Endometrium (tissue), 2 donors: ENCODE results near the gene RTCA.
"Not testable (repeated sequence)": the region's sequence is repeated elsewhere in the genome, so short reads cannot be mapped to it uniquely, and the experiment has no call there.

Experiments used
- FAIRE-seq: peaks from 2 replicates; lab custom pipeline; 2012; peaks lifted over from hg19 to GRCh38; lab: Jason Lieb, UNC
- donor health status: control.
- donor health status: control.

RTCA gene

DNA sequence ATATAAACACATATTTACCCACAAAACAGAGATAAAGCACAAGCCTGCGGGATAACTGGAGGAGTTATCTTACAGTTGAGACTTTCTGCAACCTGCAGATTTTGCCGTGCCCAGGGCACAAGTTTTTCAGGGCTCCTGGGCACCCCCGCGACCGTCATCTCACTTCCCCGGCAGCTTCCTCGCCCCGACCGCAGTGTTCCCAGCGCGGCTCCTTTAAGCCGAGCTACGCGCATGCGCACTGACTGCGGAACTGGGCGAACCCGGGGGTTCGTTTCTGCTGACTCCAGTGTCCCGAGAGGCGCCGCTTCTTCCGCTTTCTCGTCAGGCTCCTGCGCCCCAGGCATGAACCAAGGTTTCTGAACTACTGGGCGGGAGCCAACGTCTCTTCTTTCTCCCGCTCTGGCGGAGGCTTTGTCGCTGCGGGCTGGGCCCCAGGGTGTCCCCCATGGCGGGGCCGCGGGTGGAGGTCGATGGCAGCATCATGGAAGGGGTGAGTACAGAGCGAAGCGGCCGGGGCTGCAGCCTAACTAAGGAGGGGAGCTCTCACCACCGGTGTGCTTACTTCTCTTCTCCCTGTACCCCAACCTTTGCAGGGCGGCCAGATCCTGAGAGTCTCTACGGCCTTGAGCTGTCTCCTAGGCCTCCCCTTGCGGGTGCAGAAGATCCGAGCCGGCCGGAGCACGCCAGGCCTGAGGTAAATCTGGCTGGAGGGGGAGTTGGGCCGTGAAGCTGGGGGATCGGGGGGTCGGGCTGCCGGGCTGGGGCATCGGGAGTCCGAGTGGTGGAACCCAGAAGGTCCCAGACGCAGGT, at the start of gene RTCA:
TSS of gene RTCA (plus strand) at position 286 of the 810 bp plus-strand sequence. CDS start at position 446, 160 bp downstream.
- FAIRE-seq: peak; percentile 35

DNA sequence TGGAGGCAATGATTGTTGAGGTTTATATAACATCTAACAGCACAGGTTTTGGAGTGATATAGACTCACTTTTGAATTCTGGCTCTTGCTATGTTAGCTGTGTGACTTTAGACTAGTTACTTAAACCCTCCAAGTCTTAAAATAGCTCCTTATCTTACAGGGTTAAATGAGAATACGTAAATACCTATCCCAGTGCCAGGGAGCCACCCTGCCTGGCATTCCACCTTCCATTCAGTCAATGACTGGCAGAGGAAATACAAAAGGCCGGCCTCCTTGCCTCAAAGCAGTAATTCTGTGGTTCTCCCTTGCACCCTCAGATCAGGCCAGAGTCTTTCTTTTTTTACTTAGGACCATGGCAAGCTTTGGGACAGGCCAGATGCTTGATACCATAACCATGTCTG, 48.2 kb upstream of the RTCA start:
- no peak for FAIRE-seq

DNA sequence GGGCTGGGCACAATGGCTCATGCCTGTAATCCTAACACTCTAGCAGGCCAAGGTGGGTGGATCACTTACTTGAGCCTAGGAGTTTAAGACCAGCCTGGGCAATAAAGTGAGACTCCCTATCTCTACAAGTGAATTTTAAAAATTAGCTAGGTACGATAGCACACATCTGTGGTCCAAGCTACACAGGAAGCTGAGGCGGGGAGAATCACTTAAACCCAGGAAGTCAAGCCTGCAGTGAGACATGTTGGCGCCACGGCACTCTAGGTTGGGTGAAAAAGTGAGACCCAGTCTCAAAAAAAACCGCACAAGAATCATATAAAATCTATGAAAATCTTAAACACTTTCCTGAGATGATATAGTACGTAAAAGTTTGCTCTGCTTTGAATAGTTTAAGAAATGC, 46.6 kb upstream of the RTCA start:
- no peak for FAIRE-seq

DNA sequence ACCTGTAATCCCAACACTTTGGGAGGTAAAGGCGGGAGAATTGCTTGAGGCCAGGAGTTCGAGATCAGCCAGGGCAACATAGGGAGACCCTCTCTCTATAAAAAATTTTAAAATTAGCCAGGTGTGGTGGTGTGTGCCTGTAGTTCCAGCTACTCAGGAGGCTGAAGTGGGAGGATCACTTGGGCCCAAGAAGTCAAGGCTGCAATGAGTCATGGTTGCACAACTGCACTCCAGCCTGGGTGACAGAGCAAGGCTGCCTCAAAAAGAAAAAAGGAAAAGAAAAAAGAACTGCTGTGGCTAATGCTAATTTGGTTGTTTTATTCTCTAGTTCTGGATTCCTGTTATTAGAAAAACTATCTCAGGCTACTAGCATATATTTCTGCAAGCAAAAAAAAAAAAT, 46.1 kb upstream of the RTCA start:
- no peak for FAIRE-seq

DNA sequence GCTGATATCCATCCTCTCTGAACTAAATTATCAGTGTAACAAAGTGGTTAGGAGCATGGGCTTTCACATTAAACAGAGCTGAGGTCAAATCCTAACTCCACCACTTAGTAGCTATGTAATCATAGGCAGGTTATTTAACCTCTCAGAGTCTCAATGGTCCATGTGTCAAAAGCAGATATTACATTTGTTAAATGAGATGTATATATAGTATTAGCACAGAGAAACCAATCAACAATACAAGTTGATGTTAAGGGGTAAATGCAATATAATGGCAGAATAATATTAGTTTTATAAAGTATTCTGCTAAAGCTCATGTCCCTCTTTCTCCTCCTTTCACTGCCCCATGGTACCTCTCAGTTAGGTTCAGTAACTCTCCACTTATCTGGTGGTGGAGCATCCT, 43.6 kb upstream of the RTCA start:
- FAIRE-seq: no peak

DNA sequence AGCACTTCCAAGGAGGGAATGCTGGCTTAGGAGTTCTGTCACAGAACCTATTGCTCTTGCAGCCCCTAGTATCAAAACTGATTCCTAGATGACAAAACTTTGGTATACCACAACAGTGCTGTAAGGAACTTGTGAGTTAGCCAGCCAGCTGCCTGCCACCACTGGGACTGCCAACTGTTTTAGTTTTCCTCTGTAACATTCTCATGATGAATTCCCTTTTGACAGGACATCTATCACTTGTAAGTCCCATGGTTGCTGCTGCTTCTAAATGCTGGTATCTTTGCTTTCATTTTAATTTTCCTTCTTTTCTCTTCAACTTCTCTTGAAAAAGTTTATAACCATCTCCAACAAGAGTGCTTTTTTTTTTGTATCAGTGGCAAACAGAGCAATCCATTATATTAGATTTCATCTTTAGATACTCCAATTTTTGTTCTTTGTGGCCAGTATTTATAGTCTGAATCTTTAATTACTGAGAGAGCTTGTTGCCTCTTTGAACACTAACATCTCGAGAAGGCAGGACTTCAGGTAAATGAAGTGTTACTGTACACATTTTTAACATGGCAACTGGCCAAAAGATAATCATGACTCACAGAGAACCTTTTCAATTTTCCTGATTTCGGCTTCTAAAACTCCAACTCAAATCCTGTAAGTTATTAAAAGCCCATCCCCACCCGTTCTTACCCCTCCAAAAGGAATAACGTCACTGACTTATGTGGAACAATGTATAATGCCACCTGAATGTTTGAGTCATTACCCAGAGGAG, 36.2 kb upstream of the RTCA start:
- FAIRE-seq: no peak

DNA sequence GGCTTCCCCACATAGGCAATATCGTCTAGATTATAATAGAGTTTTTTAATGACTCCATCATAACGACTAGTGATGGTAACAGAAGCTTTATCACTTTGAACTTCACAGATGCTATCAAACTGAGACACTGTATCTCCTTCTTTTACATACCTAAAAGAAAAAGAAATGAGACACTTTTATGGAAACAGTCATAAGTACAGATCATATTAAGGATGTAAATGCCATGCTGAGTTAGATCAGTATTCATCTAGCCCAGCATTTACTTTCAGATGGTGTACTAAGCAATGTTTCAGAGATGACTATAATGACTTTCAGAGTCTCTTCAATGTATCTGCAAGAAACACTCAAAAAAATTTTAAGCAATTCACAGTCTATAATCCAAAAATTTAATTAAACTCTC, 35.3 kb upstream of the RTCA start:
- FAIRE-seq: no peak

DNA sequence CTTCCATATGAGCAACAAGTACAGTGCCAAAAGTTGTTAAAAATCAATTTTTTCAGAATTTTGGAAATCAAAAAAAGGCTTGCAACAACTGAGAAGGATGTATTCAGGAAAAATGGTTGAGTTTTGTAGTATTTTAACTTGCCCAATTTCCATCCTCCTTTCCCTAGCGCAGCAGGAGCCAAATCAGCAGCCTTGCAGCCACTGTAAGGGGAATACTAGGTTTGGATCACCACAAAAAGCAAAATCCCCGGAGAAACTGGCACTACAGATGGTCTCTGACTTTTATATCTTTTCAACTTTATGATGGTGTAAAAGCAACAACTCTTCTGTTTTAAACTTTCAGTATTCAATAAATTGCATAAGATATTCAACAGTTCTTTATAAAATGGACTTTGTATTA, 34.3 kb upstream of the RTCA start:
- FAIRE-seq: no peak

DNA sequence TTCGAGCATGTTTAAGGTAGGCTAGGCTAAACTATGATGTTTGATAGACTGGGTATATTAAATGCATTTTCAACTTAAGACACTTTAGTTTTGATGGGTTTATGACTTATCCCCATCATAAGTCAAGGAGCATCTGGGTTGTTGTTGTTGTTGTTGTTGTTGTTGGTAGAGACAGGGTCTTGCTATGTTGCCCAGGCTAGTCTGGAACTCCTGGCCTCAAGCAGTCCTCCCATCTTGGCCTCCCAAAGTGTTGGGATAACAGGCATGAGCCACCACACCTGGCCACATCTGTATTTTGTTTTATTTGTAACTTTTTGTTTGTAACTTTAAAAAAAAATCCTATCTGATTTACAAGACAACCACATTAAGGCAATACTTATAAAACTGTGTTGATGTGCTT, 33.9 kb upstream of the RTCA start:
- FAIRE-seq: no peak

DNA sequence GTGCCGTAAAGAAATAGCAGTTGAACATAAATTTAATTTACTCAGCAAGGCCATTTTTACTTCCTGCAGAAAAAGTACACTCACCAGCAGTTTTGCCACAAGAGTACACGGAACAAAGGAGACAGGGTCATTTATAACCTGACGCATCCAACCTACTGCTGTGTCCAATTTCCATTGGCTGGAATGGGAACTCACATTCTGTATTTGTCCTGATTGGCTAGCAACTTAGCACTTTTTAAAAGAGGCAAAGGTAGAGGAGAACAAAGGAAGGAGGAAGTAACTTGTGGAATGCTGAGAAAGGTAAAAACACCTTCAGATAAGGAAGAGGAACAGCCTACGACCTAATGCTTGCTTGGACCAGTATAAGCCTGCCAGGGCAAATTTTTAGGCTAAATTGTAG, 32.5 kb upstream of the RTCA start:
- not testable (repeated sequence) for FAIRE-seq

DNA sequence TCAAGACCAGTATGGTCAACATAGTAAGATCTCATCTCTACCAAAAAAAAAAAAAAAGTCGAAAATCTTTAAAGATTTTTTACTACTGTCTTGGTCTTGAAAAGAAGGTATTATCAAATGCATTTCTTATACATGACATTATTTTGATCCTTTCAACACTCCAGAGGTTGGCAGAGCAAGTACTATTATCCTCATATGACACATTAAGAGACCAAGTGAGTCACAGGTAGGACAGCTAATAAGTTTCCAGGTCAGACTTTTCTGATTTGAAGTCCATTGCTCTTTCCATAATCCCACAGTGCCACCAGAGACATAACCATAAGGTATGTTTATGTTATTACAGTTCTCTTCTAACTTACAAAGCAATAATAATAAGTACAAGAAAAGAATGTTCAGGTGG, 31.6 kb upstream of the RTCA start:
- no peak for FAIRE-seq

DNA sequence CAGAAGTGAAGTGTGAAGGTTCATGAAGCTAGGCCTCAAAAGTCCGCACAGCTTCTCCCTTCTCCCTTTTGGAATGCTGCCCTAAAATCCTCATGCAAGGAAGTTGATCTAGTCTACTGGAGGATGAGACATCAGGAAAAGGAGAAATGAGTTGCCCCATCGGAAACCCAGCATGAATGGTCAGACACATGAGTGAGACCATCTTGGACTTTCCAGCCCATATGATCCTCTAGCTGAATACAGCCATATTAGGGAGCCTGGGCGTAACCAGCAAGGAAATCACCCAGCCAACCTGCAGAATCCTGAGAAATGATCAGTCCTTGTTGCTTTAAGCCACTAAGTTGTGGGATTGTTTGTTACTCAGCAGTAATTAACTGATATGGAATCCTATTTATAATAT, 28.9 kb upstream of the RTCA start:
- no peak for FAIRE-seq

DNA sequence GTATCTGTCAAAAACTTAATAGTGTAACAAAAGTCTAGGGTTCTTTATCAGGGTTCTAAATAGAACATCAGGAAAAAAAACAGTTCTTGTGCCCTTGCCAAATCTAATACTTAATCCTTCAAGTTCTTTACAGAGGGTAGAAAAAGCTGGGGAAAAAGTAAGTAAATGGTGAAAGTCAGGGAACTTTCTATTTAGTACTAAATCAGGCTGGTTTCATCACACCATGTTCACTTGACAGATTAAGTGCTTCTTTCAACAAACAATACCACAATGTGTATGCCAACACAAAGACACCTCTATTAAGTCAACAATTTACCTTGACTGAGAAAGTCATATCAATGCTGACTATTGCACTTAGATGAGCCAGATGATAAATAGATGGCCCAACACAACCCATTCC, 26.1 kb upstream of the RTCA start:
- FAIRE-seq: no peak

DNA sequence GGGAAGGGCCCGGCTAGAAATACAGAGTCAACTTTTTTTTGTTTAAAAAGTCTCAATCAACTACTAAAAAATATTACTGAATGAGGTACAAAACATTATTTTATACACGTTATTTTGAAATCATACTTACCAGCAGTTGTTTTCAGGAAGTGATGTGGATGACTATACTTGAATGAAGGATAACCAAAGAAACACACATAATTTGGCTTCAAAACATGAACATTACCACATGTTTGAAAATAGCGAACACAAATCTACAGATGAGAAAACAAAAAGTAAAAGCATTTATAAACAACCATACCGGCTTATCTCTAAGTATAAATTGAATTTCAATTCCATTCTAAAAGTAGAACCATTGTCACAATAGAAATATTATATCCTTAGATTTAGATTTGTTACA, 25.4 kb upstream of the RTCA start:
- no peak for FAIRE-seq

DNA sequence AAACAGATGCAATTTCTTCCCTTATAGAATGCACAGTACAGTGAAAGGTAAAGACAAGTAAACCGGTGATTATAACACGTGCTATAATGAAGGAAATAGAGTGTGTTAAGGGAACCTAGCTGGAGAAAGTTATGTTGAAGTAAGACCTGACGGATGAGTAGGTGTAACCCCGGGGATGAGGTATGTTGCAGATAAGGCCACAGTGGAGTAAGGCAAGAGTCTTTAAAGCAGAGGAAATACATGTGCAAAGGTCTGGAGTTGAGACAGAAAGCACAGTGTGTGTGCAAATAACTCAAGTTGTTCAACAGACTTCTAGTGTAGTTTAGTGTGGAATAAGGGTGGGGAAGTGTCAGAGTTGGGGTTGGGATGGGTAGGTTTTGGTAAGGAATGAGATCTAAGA, 19.3 kb upstream of the RTCA start:
- no peak for FAIRE-seq

DNA sequence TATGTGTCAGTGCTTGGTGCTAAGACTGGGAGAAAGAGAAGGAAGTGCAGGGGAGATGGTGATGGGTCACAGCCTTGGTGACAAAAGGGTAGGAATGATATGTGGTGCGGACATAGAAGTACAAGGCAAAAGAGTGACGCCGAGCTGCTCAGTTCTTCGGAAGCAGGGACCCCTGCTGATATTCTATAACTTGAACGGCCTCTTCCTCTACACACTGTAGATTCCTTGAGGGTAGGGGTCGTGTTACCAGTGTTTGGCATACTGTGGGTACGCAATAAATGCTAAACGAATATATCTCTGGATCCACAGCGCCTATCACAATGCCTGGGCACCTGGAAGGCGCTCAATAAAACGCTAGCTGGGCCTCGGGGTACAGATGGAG, 16.9 kb upstream of the RTCA start:
- no peak for FAIRE-seq

DNA sequence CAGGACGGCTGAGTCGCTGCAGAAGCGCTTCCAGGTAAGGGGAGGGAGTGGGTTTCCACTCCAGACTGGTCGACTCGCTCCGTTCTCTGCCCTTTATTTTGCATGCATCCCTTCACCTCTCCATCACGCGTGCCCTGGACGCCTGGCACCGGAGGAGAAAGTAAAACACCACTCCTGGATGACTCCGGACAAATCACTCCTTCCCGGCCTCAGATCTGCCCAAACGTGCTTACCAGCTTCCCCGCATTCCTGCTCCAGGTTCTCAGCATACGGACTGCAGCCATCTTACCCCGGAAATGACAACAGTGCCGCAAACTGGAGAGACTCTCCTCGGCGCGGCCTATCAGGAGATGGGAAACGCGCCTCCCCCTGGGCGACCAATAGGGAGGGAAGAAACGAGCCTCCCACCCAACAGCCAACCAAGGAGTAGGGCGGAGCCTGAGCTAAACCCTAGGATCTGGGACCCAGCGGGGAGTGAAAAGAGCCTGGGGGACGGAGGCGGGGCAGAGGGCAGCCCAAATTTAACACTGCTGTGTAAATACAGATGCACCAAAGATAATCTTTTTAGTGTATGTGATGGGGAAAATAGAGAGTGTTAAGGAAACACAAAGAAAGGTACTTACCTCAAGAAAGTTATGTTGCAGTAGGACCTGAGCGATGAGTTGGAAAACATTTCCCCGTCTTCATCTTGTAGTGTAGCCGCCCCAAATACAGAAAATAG, 16.3 kb upstream of the RTCA start, which contains the start of gene DBT:
TSS of gene DBT (minus strand) at position 298 of the 721 bp plus-strand sequence. CDS start at position 284, 14 bp downstream.
- peak; percentile 99 for FAIRE-seq

DNA sequence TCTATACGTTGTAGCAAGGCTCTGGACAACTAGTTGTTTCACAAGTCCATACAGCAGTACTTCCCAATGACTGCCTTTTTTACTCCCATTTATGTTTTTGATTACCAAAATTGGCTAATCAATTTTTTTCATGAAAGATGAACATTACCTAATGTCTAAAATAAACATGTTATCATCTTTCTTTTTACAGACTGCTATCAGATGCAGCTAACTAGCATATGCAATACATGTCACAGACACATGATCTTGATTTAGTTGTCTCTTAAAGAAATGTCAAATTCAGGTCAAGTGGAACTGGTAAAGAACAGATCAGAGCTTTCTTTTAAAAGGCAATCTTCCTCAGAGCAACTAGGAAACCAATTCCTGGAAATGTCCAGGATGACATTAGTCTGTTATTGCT, 15.8 kb upstream of the RTCA start:
- no peak for FAIRE-seq

DNA sequence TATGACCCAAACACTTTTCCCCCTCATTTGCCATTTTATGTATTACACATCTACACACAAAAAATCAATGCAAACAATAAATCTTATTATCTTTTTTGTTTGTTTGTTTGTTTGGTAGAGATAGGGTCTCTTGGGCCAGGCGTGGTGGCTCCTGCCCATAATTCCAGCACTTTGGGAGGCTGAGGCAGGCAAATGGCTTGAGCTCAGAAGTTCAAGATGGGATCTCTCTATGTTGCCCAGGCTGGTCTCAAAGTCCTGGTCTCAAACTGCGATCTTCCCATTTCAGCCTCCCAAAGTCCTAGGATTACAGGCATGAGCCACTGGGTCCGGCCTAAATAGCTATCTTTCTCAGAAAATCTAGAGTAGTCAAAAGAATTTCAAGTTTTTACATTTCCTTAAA, 15.2 kb upstream of the RTCA start:
- FAIRE-seq: no peak

DNA sequence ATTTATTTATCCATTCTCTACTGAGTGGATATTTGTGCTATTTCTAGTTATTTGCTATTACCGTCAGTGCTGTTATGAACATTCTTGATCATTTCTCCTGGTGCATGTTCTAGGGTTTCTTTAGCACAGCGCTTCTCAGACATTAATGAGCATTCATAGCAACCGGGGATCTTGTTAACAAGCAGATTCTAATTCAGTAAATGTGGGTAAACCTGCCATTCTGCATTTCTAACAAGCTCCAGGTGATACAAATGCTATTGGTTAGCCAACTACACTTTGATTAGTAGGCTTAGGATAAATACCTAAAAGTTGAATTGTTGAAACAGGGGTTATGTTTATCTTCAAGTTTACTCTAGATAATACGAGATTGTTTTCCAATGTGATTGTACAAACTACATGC, 13.1 kb upstream of the RTCA start:
- FAIRE-seq: no peak

DNA sequence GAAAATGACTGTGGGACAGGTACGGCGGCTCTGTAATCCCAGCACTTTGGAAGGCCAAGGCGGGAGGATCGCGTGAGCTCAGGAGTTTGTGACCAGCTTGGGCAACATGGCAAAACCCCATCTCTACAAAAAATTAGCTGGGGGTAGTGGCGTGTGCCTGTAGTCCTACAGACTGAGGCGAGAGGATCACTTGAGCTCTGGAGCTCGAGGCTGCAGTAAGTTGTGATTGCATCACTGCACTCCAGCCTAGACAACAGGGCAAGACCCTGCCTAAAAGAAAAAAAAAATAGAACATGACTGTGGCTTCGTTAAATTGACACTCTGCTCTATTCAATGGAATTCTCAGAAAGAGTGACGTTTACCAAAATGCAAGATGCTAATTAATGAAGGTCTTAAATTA, 12.5 kb upstream of the RTCA start:
- no peak for FAIRE-seq

DNA sequence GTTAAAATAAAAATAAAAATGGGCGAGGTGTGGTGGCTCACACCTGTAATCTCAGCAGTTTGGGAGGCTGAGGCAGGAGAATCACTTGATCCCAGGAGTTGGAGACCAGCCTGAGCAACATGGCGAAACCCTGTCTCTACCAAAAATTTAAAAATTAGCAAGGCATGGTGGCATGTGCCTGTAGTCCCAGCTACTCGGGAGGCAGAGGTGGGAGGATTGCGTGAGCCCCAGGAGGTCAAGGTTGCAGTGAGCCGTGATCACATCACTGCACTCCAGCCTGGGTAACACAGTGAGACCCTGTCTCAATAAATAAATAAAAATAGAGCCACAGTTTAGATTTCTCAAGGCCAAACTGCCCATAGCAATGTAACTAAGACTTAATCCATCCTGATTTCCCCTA, 9.7 kb upstream of the RTCA start:
- not testable (repeated sequence) for FAIRE-seq

DNA sequence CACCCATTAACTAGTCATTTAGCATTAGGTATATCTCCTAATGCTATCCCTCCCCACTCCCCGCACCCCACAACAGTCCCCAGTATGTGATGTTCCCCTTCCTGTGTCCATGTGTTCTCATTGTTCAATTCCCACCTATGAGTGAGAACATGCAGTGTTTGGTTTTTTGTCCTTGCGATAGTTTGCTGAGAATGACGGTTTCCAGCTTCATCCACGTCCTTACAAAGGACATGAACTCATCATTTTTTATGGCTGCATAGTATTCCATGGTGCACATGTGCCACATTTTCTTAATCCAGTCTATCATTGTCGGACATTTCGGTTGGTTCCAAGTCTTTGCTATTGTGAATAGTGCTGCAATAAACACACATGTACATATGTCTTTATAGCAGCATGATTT, 7.6 kb upstream of the RTCA start:
- not testable (repeated sequence) for FAIRE-seq
